Left kidney (tissue), 2 donors: Measurements from ENCODE around the gene SLC30A3. TPM values are rescaled to one million over a fixed set of nuclear protein-coding genes. Genes with fewer than 3 reads are reported as not detected.

Source experiments
- DNase-seq: peaks from one replicate; pipeline ENCODE4 v3.0.0-alpha.2; 2013
- polyA plus RNA-seq: library from polyadenylated mRNA; unstranded; fragments of 120-200 nt; gene quantifications from one replicate; pipeline ENCODE4 v1.2.1, GENCODE V29; 2013; ENCODE audit not compliant: insufficient read length

The SLC30A3 gene
- polyA plus RNA-seq, 1 donor: 6.2 TPM

DNA sequence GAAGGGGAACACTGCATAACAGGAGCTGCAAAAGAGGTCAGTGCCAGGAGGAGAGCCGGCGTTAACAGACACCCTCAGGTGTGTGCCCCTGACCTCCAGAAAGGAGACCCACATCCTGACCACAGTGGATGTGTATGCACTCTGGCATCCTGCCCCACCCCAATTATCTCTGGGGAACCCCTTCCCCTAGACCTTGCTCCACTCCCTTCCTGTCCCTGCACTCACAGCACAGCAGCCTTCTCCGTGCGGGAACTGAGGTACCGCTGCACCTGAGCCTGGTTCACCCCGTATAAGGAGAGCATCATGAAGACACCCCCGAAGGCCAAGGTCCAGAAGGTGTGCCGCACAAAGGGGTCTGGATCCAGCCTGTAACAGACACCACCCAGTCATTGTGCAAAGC, 58.3 kb downstream of the SLC30A3 start:
- DNase-seq: no peak

DNA sequence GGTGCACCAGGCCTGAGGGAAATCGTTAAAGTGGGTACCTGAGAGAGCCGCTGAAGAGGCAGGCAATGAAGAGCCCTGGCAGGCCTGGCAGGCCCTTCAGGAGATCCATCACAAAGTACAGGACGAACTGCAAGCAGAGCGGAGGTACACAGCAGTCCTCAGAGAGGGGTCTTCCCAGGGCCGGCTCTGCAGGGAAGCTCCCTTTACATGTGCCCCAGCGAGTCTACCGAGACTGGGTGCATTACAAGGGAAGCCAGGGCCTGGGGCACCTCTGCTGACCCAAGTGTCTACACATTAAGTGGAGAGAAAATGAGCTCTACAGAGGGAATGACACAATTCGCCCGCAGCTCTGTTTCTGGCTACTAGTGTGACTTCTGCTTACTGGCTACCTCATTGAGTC, 59.1 kb downstream of the SLC30A3 start:
- no peak for DNase-seq

Other genes with a start within 250 kb of the SLC30A3 start
- gene TMEM214, start 230.1 kb downstream of the SLC30A3 start, polyA plus RNA-seq: 68.9 TPM
- 66.9 TPM for gene AGBL5, start 211.4 kb downstream of the SLC30A3 start, polyA plus RNA-seq
- 205 TPM for gene OST4, start 191.4 kb downstream of the SLC30A3 start, polyA plus RNA-seq
- 57.7 TPM for gene EMILIN1, start 184.4 kb downstream of the SLC30A3 start, polyA plus RNA-seq
- 47.9 TPM for gene KHK, start 176.3 kb downstream of the SLC30A3 start, polyA plus RNA-seq
- gene CGREF1, start 143.9 kb downstream of the SLC30A3 start, polyA plus RNA-seq: 5.4 TPM
- gene ABHD1, start 139.2 kb downstream of the SLC30A3 start, polyA plus RNA-seq: 1.4 TPM
- 49.3 TPM for gene PREB, start 128.4 kb downstream of the SLC30A3 start, polyA plus RNA-seq
- not detected for gene PRR30, start 123.6 kb downstream of the SLC30A3 start, polyA plus RNA-seq
- 0.50 TPM for gene TCF23, start 114.0 kb downstream of the SLC30A3 start, polyA plus RNA-seq
- 147 TPM for gene ATRAID, start 51.0 kb downstream of the SLC30A3 start, polyA plus RNA-seq
- gene SLC5A6, start 50.8 kb downstream of the SLC30A3 start, polyA plus RNA-seq: 48.6 TPM
- gene CAD, start 45.7 kb downstream of the SLC30A3 start, polyA plus RNA-seq: 54.3 TPM
- 2.0 TPM for gene DNAJC5G, start 12.4 kb upstream of the SLC30A3 start, polyA plus RNA-seq
- gene TRIM54, start 19.4 kb upstream of the SLC30A3 start, polyA plus RNA-seq: 6.7 TPM
- 0.65 TPM for gene UCN, start 45.4 kb upstream of the SLC30A3 start, polyA plus RNA-seq
- 97.4 TPM for gene MPV17, start 60.0 kb upstream of the SLC30A3 start, polyA plus RNA-seq
- 86.7 TPM for gene GTF3C2, start 93.7 kb upstream of the SLC30A3 start, polyA plus RNA-seq
- 57.9 TPM for gene EIF2B4, start 107.3 kb upstream of the SLC30A3 start, polyA plus RNA-seq
- 94.4 TPM for gene SNX17, start 107.6 kb upstream of the SLC30A3 start, polyA plus RNA-seq
- gene ZNF513, start 117.7 kb upstream of the SLC30A3 start, polyA plus RNA-seq: 19.6 TPM
- gene PPM1G, start 146.5 kb upstream of the SLC30A3 start, polyA plus RNA-seq: 96.0 TPM
- gene NRBP1, start 165.6 kb upstream of the SLC30A3 start, polyA plus RNA-seq: 132 TPM
- 10.7 TPM for gene KRTCAP3, start 179.3 kb upstream of the SLC30A3 start, polyA plus RNA-seq
- gene IFT172, start 226.7 kb upstream of the SLC30A3 start, polyA plus RNA-seq: 71.8 TPM
- gene FNDC4, start 232.2 kb upstream of the SLC30A3 start, polyA plus RNA-seq: 6.8 TPM
- 0.10 TPM for gene GCKR, start 233.8 kb upstream of the SLC30A3 start, polyA plus RNA-seq